ENCODE results near the gene CERT1. TPM values are rescaled to one million over a fixed set of nuclear protein-coding genes. Genes with fewer than 3 reads are reported as not detected.

CERT1 gene
- total RNA-seq, 6 experiments from 2014 or later, result 19.4 to 28.3 (median 22.4) TPM

- DNase-seq, result no peak
- H3K36me3 Mint-ChIP-seq (ENCODE audit: low read depth), result peaks cover 51% of the 10 kb centered on the region
- peak overlapping the region; percentile 27; the same call in 1 of the 2 replicates for H3K27ac Mint-ChIP-seq
These were observed 163.2 kb downstream of the CERT1 start for GRCh38 chr5:75348241-75348640.

GRCh38 chr5:75342836-75343235, 168.6 kb downstream of the CERT1 start:
- no peaks in the 10 kb centered on the region for H3K27me3 Mint-ChIP-seq (ENCODE audit: insufficient read depth)
- no peak for TF ChIP-seq CTCF (IDR thresholded peaks at IDR 0.05)
- H3K9me3 Mint-ChIP-seq, result no peaks in the 10 kb centered on the region
- peaks cover 56% of the 10 kb centered on the region for H3K4me1 Mint-ChIP-seq (ENCODE audit: low read depth)
- H3K4me3 Mint-ChIP-seq, result no peak overlapping the region
- no peak for DNase-seq
- H3K27ac Mint-ChIP-seq, result peak overlapping the region; percentile 43
- H3K36me3 Mint-ChIP-seq (ENCODE audit: low read depth), result peaks cover 17% of the 10 kb centered on the region; the same call in 1 of the 2 replicates

More at GRCh38 chr5:75348241-75348640, 163.2 kb downstream of the CERT1 start:
- Mint-ChIP-seq H3K4me1 (ENCODE audit: low read depth) (peaks cover 15% of the 10 kb centered on the region), H3K9me3 (no peaks in the 10 kb centered on the region), H3K4me3 (no peak overlapping the region), H3K27me3 (ENCODE audit: insufficient read depth) (no peaks in the 10 kb centered on the region)
- TF ChIP-seq CTCF (IDR thresholded peaks at IDR 0.05), result no peak

- TF ChIP-seq CTCF (IDR thresholded peaks at IDR 0.05), result no peak
- H3K27ac Mint-ChIP-seq, result no peak overlapping the region
- H3K9me3 Mint-ChIP-seq, result no peaks in the 10 kb centered on the region
- H3K36me3 Mint-ChIP-seq (ENCODE audit: low read depth), result peaks cover 16% of the 10 kb centered on the region; the same call in 1 of the 2 replicates
- H3K27me3 Mint-ChIP-seq (ENCODE audit: insufficient read depth), result peaks cover 2% of the 10 kb centered on the region; the same call in 1 of the 2 replicates
- H3K4me1 Mint-ChIP-seq (ENCODE audit: low read depth), result peaks cover 48% of the 10 kb centered on the region
- no peak overlapping the region for H3K4me3 Mint-ChIP-seq
- DNase-seq, result no peak
These were observed 169.5 kb downstream of the CERT1 start for GRCh38 chr5:75341934-75342333.

GRCh38 chr5:75340714-75341478, 170.5 kb downstream of the CERT1 start:
- no peak overlapping the region for H3K4me3 Mint-ChIP-seq
- no peaks in the 10 kb centered on the region for H3K9me3 Mint-ChIP-seq
- H3K27ac Mint-ChIP-seq, result no peak overlapping the region
- H3K4me1 Mint-ChIP-seq (ENCODE audit: low read depth), result peaks cover 48% of the 10 kb centered on the region
- H3K27me3 Mint-ChIP-seq (ENCODE audit: insufficient read depth), result peaks cover 2% of the 10 kb centered on the region; the same call in 1 of the 2 replicates
- H3K36me3 Mint-ChIP-seq (ENCODE audit: low read depth), result peaks cover 15% of the 10 kb centered on the region; the same call in 1 of the 2 replicates
- no peak for TF ChIP-seq CTCF (IDR thresholded peaks at IDR 0.05)
- no peak for DNase-seq

GRCh38 chr5:75338408-75338807, 173.0 kb downstream of the CERT1 start:
- no peak overlapping the region for H3K4me3 Mint-ChIP-seq
- DNase-seq, result no peak
- no peaks in the 10 kb centered on the region for H3K9me3 Mint-ChIP-seq
- H3K36me3 Mint-ChIP-seq (ENCODE audit: low read depth), result 0 out of 2 replicates have a peak, but pooled peaks cover 5% of the 10 kb centered on the region
- H3K4me1 Mint-ChIP-seq (ENCODE audit: low read depth), result peaks cover 48% of the 10 kb centered on the region
- no peak for TF ChIP-seq CTCF (IDR thresholded peaks at IDR 0.05)
- H3K27ac Mint-ChIP-seq, result no peak overlapping the region
- peaks cover 2% of the 10 kb centered on the region; the same call in 1 of the 2 replicates for H3K27me3 Mint-ChIP-seq (ENCODE audit: insufficient read depth)

Measured in HFFc6 (cell line).